Prostate gland (tissue), 2 donors: Measurements from ENCODE around the gene AKNAD1.

Experiments
- POLR2A ChIP-seq: fragments of 450-650 bp; IDR thresholded peaks from one replicate; pipeline ENCODE4 v1.6.1; 2016; ENCODE audit warnings: antibody characterized with exemption, mild to moderate bottlenecking
- POLR2AphosphoS5 ChIP-seq: sonication (generic); formaldehyde crosslinking; IDR thresholded peaks from one replicate; pipeline ENCODE4 v1.6.1; 2017; ENCODE audit warnings: antibody characterized with exemption
- TF ChIP-seq, protein P1 (sequence below), 4 experiments: fragments of 200-600 bp in 2 of 4; fragments of 450-650 bp in 2 of 4; sonication (generic) in 2 of 4; IDR thresholded peaks; 1 replicate in 3 of 4; 2 replicates in 1 of 4; pipeline ENCODE4 v1.5.1; 2016 to 2019; ENCODE audit warnings: antibody characterized with exemption in 4 of 4, mild to moderate bottlenecking in 2 of 4, moderate library complexity in 2 of 4

DNA sequence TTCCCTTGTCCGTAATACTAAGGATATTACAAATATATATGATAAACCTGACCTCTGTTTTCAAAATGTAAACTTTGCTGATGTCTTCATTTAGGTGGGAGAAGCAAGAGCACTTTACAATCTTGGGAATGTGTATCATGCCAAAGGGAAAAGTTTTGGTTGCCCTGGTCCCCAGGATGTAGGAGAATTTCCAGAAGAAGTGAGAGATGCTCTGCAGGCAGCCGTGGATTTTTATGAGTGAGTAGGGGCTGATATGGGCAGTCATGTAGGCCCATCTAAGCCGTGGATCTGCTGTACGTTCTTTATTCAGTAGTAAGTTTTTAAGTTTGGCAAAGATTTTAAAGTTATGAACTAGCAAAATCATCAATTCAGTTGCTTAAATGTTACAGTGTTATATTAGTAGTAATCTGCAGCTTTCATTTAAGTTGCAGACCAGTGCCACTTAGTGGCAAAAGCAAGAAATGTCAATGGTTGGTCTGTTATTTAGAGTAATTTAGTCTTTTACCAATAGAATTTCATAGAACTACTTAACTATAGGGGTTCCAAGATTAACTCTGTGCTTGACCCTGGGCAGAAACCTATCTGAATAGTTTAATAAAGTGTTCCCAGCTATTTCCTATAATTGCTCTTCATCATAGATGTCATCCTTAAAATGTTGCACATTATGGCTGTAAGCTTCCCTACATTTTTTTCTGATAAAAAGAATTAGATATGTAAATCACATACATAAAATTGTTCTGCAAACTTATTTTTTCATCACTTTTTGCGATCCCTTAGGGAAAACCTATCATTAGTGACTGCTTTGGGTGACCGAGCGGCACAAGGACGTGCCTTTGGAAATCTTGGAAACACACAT, 41.2 kb upstream of the AKNAD1 start:
- TF ChIP-seq, protein P1, sequence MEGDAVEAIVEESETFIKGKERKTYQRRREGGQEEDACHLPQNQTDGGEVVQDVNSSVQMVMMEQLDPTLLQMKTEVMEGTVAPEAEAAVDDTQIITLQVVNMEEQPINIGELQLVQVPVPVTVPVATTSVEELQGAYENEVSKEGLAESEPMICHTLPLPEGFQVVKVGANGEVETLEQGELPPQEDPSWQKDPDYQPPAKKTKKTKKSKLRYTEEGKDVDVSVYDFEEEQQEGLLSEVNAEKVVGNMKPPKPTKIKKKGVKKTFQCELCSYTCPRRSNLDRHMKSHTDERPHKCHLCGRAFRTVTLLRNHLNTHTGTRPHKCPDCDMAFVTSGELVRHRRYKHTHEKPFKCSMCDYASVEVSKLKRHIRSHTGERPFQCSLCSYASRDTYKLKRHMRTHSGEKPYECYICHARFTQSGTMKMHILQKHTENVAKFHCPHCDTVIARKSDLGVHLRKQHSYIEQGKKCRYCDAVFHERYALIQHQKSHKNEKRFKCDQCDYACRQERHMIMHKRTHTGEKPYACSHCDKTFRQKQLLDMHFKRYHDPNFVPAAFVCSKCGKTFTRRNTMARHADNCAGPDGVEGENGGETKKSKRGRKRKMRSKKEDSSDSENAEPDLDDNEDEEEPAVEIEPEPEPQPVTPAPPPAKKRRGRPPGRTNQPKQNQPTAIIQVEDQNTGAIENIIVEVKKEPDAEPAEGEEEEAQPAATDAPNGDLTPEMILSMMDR (IDR thresholded peaks at IDR 0.05): peak; percentile 12 to 81 (median 72)
- TF ChIP-seq POLR2A (no peak), POLR2AphosphoS5 (no peak)
